GM21737 (cell line): ENCODE results near the gene SNAPC4.
"Not testable (repeated sequence)": the region's sequence is repeated elsewhere in the genome, so short reads cannot be mapped to it uniquely, and the experiment has no call there.

Experiments
- ATAC-seq: cut with Tn5 transposase; IDR thresholded peaks from one replicate; pipeline ENCODE4 v1.9.1; 2021; ENCODE audit warnings: mild to moderate bottlenecking, moderate library complexity; ENCODE audit not compliant: unreplicated experiment

Gene SNAPC4

DNA sequence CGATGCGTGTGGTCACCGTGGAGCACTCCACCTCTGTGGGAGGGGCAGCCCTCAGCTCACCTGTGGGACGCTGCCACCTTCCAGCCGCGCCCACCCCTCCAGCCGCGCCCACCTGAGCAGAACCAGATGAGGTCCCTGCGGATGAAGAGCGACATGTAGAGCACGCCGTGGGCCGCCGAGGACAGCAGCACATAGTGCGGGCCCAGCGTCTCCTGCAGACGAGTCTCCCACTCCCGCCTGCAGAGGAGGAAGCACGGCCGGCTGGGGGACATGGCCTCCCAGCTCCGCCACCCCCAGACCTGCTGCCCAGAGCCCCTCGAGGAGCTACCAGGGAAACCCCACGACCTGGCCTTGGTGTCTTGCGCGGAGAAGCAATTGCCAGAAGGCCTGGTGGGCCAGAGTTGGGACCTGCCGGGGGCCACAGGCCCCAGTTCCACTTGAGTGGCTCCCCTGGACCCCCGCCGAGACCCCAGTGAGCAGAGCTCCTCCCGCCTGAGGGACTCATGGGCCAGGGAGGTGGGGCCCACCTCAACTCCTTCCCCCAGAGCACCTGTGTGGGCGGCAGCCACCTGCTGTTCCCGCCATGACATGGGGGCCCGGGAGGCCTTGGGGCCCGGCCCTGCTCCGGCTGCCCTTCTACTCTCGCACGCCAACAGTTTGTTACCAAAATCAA, 33.2 kb upstream of the SNAPC4 start:
- ATAC-seq: no peak

DNA sequence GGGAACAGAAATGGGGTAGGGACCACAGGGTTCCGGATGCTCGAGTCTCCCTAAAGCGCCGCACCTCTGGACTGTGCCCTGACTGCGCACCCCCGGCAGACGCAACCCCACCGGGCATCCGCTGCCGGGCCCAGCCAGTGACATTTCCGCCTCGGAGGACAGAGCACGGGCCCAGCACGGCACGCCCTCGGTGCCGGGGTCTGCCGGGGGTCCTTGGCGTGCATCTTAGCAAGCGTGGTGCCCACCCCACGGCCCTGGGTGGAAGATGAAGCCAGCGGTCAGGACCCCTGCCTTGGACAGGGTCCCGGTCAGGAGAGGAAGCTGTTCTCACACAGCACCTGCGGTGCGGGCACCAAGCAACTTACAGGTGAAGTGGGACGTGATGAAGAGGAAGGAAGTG, 32.6 kb upstream of the SNAPC4 start:
- no peak for ATAC-seq

DNA sequence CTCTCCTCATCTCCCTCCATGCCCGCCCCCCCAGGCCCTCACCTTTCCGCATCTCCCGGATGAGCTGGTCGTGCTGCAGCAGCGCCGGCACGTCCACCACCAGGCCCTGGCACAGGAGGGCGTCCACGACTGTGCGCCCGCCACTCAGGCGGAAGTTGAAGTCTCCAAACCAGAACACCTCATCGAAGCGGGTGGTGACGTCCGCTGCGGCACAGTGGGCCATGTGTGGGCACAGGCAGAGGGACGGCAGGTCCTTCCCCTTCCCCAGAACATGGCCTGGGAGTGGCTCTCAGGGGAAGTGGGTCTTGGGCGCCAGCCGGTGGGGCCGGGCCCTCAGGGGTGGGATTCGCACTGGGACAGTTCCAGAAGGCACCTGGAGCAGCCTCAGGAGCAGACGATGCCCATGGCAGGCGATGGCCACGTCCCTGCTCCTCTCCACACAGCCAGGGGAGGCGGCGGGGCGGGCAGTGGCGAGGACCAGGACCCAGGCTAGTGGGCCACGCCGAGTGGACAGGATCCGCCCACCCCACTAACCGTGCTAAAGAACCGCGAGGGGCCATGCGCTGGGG, 31.9 kb upstream of the SNAPC4 start:
- ATAC-seq: no peak

DNA sequence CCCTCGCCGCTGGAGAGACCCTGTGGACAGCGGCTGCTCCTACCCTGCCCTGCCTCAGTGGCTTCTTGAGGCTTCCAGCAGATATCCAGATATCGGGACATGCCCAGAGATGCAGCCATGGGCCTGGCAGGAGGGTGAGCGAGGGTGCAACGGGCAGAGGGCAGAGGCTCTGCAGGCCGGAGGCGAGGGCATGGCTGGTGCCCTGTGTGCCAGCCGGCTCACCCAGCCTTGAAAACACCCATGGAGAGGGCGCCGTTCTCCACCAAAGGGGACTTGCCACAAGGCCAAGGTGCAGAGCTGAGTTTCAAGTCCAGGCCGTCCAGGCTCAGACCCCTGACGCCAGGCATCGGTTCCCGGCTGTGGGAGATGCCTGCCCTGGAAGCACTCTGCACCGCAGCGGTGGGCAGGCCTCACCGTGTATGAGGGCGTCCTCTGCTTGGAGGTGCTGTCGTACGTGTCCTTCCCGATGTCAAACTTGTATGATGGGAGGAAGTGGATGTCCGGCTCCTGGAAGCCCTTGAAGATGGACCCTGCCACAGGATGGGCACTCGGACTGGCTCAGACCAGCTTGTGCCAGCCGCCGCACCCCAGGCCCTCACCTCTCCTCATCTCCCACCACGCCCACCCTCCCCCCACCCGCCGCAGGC, 30.7 kb upstream of the SNAPC4 start:
- no peak for ATAC-seq

DNA sequence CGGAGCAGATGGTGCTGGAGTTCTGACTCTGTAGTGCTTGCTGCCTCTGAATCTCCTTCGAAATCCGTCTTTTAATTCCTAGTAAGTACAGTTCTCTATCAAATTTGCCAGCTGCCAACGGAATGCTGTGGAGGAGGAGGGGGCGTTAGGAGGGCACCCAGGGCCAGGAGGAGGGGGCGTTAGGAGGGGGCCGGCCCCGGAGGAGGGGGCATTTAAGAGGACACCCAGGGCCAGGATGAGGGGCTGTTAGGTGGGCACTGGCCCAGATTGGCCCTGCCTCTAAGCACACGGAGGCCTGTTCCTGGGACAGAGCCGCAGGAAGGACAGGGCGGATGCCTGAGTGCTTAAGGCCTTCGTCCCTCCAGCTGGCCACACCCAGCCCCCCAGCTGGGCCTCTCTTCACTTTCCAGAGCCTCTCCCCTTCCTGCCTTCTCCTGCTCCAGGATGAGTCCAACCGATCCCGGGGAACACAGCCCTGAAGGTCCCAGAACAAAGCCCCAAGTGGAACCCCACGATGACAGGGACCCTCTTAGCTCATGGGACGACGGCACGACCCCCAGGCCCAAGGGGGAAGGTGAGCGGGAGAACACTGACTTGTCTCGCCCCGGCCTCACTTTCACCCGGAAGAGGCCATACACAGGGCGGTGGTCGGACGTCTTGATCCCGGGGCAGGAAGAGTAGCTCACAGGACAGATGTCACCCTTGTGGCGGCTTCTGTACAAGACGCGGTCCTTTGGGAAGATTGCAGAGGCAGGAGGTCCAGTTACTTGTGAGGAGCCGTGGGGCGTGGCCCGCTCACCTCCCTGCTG, 29.9 kb upstream of the SNAPC4 start:
- ATAC-seq: no peak

DNA sequence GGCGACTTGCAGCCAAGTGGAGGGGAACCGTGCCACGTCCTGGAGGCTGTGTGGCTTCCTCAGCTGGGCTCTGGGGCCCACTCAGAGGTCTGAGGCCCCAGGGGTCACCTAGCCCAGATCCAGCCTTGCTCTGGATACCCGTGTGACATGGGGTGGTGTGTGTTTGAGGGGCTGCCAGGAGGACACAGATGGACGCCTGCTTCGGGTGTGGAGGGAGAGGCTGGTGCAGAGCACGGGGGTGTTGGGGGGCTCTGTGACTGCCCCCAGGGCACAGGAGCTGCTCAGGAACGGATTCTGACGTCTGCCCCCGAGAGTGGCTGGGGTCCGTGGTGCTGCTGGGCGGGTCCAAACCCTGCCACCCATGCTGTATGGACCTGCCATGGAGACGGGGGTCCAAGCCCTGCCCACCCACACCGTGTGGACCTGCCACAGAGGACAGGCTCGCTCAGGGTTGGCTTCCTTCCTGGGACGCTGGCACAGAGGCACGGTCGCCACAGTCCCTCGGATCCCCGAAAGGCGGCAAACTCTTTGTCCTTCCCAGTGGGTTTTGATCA, 29.2 kb upstream of the SNAPC4 start:
- no peak for ATAC-seq

DNA sequence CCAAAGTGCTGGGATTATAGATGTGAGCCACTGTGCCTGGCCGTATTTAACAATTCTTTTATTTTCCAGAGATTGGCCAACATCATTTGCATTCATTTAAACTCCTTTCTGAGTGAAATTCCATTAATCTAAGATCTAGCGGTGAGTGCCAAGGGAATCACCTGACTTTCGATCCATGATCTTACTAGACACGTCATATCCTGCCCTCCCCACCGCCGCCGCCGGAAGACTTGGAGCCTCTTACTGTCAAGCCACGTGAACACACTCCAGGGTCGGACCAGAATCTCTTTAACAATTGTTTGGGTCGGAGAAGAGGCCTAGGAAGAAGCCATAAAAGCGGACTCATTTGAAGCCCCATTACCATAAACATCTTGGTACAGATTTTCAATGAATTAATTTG, 26.8 kb upstream of the SNAPC4 start:
- no peak for ATAC-seq

DNA sequence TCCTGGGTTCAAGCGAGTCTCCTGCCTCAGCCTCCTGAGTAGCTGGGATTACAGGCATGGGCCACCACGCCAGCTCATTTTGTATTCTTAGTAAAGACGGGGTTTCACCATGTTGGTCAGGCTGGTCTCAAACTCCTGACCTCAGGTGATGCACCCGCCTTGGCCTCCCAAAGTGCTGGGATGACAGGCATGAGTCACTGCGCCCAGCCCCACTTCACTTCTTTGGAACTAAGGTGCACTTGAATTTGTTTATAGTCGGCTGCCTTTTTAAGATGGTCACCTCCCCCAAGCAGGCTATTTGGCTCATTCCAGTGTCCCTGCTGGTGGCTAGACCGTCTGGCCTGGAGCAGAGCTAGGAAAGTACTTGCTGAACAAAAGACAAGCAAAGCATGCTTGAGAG, 25.4 kb upstream of the SNAPC4 start:
- ATAC-seq: not testable (repeated sequence)

DNA sequence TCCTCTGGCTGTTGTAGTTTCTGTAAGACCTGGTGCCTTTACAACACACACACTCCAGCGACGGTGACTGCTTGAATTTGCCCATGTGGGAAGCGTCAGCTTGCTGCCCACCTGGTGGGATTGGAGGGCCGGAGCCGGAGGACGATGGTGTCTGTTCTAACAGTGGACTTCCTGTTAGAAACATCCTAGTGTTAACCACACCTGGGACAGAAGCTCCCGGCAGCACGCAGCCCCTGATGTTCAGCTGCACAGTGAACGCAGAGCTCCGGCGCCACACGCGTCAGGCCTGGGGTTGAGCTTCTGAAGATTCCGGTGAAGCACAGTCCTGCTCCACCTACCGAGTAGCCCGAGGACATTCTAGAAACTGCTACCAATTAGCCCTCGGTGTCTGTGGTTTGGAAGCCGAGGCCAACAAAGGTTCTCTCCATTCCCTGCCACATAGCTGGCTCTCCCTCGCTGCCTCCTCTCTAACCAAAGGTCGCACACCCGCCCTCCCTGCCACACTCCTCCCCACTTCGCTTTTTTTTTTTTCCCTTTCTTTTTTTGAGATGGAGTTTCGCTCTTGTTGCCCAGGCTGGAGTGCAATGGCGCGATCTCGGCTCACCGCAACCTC, 24.9 kb upstream of the SNAPC4 start:
- ATAC-seq: no peak

DNA sequence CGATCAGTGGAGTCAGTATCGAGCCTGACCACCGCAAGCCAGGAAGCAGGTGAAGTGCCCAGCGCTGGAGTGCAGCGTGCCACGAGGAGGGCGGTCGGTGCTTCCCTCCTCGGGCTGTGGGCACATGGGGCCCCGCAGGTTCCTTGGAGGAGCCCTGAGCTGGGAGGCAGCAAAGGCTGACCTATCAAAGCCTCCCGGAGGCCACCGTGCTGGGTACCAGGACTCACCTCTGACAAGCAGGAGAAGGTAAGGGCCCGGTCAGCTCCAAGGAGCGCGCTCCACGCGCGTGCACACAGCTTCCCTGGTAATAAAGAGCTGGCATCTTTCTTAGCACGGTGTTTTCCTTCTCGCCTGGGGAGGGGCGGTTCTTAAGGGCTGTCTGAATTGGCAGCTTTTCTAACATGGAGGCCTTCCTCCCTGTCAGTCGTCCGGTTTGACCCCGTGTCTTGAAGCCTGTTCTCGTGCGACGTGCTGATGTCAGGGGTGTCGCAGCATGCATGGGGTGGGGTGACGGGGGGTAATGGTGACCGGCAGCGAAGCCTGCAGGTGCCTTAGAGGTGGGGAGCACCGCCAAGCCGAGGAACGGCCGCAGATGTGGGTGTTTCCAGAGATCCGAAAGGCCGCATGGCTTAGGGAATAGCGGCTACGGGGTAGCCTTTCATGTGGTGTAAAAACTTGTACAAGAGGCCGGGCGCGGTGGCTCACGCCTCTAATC, 23.6 kb upstream of the SNAPC4 start:
- ATAC-seq: no peak

DNA sequence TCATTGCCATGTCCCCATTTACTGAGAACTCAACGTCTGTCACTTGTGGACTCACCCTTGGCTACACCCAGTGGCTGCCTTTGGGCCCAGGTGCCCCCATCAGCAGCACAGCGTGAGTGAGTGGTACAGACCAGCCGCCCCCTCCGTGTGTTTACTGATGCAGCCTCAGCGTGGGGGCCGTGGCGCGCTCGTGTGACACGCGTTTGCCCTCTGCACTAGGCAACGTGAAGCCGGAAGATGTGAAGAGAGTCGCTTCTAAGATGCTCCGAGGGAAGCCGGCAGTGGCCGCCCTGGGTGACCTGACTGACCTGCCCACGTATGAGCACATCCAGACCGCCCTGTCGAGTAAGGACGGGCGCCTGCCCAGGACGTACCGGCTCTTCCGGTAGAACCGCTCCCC, 22.9 kb upstream of the SNAPC4 start:
- ATAC-seq: no peak

DNA sequence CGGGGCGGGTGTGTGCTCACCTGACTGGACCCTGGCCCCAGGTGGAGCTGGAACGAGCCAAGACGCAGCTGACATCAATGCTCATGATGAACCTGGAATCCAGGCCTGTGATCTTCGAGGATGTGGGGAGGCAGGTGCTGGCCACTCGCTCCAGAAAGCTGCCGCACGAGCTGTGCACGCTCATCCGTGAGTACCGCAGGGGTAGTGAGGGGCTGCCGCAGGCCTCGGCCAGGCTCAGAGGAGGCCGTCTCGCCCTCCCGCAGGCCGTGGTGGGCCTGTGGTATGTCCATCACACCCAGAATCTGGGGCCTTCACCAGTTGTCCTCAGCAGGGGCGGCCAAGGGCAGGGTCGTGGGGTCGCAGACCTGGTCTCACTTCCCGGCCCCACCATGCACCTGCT, 21.8 kb upstream of the SNAPC4 start:
- ATAC-seq: no peak

DNA sequence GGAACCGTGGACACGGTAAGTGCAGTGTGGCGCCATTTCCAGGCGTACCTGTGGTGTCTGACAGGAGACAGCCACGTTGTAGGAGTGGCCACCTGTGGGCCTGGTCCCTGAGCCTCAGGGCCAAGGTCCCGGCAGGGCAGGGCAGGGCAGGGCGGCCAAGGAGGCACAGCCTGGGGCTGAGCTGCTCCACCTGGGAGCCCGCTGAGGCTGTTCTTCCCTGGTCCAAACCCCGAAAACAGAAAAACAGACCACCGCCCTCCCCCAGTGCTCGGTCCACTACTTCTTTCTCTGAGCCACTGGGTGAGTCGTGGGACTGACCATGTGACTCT, 19.1 kb upstream of the SNAPC4 start:
- no peak for ATAC-seq

DNA sequence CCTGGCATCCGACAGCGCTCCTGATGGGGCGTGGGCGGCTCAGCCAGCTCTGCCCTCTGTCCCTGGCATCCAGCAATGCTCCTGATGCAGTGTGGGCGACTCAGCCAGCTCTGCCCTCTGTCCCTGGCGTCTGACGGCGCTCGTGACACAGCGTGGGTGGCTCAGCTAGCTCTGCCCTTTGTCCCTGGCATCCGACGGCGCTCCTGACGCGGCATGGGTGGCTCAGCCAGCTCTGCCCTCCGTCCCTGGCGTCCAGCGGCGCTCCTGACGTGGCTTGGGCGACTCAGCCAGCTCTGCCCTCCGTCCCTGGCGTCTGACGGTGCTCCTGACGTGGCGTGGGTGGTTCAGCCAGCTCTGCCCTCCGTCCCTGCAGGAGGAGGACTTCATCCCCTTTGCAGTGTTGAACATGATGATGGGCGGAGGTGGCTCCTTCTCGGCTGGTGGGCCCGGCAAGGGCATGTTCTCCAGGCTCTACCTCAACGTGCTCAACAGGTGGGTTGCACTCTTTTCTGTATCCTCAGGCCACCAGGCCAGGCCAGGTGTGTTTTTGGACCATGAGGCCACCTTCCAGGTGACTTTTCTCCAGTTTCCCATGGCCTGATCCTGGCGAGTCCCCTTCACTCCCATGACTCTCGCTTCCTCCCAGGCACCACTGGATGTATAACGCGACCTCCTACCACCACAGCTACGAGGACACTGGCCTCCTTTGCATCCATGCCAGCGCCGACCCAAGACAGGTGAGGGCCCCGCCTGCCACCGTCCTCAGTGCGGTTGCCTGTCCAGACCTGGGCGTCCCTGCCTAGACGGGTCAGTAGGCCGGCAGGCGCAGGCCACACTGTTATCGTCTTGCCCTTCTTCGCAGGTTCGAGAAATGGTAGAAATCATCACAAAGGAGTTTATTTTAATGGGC, 18.5 kb upstream of the SNAPC4 start:
- ATAC-seq: no peak

DNA sequence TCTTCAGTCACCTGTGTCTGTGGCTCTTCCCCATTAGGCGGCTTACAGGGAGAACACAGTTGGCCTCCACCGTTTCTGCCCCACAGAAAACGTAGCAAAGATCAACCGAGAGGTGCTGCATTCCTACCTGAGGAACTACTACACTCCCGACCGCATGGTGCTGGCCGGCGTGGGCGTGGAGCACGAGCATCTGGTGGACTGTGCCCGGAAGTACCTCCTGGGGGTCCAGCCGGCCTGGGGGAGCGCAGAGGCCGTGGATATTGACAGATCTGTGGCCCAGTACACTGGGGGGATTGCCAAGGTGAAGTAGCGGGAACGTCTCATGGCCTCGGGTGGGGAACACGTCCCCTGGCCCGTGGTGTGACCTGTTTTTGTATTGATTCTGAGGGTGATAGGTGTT, 16.9 kb upstream of the SNAPC4 start:
- no peak for ATAC-seq

DNA sequence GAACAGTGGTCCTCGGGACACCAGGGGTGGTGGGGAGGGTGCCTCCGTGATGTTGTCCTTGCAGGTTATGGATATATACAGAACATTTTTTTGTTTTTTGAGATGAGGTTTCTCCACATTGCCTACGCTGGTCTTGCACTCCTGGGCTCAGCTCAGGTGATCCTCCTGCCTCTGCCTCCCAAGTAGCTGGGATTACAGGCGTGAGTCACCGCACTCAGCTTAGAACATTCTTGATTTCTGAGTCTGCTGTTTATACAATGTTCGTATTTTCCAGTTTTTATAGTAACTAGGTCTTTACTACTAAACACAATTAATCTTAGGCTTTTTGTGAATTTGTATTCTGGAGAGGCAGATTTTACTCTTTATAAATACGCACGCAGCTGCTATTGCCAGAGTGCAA, 16.5 kb upstream of the SNAPC4 start:
- ATAC-seq: no peak

DNA sequence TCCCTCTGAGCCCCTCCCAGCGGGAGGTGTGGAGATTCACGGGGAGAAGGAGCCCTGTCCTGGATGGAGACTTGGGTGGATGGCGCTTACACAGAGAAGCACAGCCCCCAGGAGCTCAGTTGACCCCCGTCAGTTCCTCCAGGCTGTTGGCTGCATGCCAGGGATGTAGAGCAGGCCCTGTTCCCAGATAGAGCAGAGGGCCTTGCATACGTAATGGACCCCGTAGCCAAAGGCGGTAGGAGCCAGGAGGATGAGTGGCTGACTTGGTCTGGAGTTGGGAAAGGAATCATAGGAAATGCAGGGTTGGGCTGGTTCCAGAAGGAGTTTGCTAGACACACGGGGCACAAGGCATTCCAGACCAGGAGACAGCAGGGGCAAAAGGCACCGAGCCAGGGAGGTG, 13.0 kb upstream of the SNAPC4 start:
- no peak for ATAC-seq

DNA sequence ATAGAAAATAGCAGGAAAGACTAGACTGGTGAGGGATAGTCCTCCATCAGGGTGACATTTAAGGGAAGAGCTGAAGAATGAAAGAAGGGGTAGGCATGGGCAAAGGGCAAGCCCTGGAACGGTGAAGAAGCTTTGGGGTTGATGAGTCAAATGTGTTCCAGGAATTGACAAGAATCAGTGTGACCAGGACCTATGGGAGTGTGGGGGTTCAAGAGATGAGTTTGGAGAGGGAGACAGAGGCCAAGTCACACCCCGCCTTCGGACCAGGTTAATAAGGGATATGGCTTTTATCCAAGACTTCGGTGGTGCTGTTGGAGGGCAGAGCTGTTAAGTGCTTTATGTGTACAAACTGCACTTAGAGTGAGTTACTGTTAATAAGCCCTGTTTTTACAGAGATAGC, 11.4 kb upstream of the SNAPC4 start:
- ATAC-seq: no peak

DNA sequence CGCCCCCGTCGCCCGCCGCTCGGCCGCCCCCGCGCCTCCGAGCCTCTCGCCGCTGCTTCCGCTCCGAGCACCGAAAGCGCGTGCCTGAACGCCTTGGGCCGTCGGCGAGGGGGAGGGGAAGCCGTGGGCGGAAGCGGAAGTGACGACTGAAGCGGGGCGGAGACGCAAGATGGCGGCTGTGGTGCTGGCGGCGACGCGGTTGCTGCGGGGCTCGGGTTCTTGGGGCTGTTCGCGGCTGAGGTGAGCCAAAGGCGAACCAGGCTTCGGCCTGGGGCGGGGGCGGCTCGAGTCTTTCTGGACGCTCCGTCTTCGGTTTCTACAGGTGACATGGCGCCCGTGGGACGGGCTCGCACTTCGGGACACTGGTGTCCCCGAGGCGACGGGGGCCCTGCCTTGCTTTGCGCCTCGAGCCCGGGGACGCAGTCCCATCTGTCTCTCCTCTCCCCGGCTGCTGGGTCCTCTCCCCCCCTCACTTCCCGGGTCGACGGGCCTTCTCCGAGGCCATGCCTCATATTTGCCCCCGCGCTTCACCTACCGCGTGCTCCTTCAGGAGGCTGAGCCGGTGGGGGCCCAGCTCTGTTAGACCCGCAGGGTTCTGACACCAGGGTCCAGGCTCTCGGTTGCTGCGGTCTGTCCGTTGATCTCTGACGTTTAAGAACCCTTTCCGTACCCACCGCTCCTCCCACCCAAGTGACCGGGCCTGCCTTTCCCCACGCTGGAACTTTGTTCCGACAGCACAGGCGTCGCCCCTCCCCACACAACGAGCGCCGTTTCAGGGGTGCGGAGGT, 10.7 kb upstream of the SNAPC4 start, which contains the start of the genes ENTR1 and PMPCA:
Gene ENTR1, minus strand, starts transcription at position 115 of the 788 bp plus-strand sequence. CDS start 217 bp downstream, outside the sequence.
Gene PMPCA, plus strand, starts transcription at position 159 of the 788 bp plus-strand sequence. Its CDS starts 11 bp downstream, at position 170.
- peak; percentile 73 for ATAC-seq
